Keratinocyte (primary cell): ENCODE measurements around the gene PIGO. TPM values are rescaled to one million over a fixed set of nuclear protein-coding genes. Genes with fewer than 3 reads are reported as not detected.

Experiments used
- DNase-seq: peaks from one replicate; pipeline ENCODE4 v3.0.0-alpha.2; 2011; ENCODE audit warnings: low read depth, missing footprints, low spot score
- FAIRE-seq: peaks from 2 replicates; lab custom pipeline; 2011; peaks lifted over from hg19 to GRCh38; lab: Jason Lieb, UNC
- H2AFZ ChIP-seq: 2 replicates; pipeline ENCODE4 v1.6.0; 2012; ENCODE audit warnings: low read length, control low read depth, inconsistent platforms; ENCODE audit not compliant: control insufficient read depth
- H3K27ac ChIP-seq: 2 replicates; pipeline ENCODE4 v1.5.1; 2011; ENCODE audit warnings: low read length; ENCODE audit not compliant: control insufficient read depth, insufficient read depth
- H3K27me3 ChIP-seq: 3 replicates; pipeline ENCODE4 v1.6.0; 2011; ENCODE audit warnings: low read length; ENCODE audit not compliant: control insufficient read depth, insufficient read depth; ENCODE audit errors: extremely low read depth
- H3K36me3 ChIP-seq, 2 experiments: 2 replicates in 1 of 2; 3 replicates in 1 of 2; pipeline ENCODE4 v1.5.1; 2011; ENCODE audit warnings: low read length in 2 of 2, mild to moderate bottlenecking in 1 of 2; ENCODE audit not compliant: control insufficient read depth in 2 of 2, insufficient read depth in 2 of 2; ENCODE audit errors: extremely low read depth in 1 of 2
- H3K4me1 ChIP-seq: 3 replicates; pipeline ENCODE4 v1.5.1; 2011; ENCODE audit warnings: low read length; ENCODE audit not compliant: control insufficient read depth, insufficient read depth; ENCODE audit errors: extremely low read depth
- H3K4me2 ChIP-seq: 3 replicates; pipeline ENCODE4 v1.6.0; 2011; ENCODE audit warnings: low read depth, low read length; ENCODE audit not compliant: control insufficient read depth, insufficient read depth; ENCODE audit errors: extremely low read depth
- H3K4me3 ChIP-seq, 3 experiments: fragments of 200-600 bp in 1 of 3; sonication (generic) in 1 of 3; 2 replicates in 2 of 3; 3 replicates in 1 of 3; pipeline ENCODE4 v1.5.1; 2011 to 2016; ENCODE audit warnings: low read length in 3 of 3, mild to moderate bottlenecking in 3 of 3, control low read depth in 2 of 3, inconsistent platforms in 1 of 3, low read depth in 1 of 3, mixed read lengths in 1 of 3, mixed run types in 1 of 3, moderate library complexity in 1 of 3; ENCODE audit not compliant: control insufficient read depth in 2 of 3, insufficient read depth in 2 of 3; ENCODE audit errors: extremely low read depth in 1 of 3
- H3K79me2 ChIP-seq: 2 replicates; pipeline ENCODE4 v1.6.0; 2012; ENCODE audit warnings: low read length; ENCODE audit not compliant: control insufficient read depth, insufficient read depth
- H3K9ac ChIP-seq: 3 replicates; pipeline ENCODE4 v1.6.0; 2011; ENCODE audit warnings: low read length; ENCODE audit not compliant: control insufficient read depth, insufficient read depth; ENCODE audit errors: extremely low read depth
- H3K9me1 ChIP-seq: 3 replicates; pipeline ENCODE4 v1.6.0; 2011; ENCODE audit warnings: low read length; ENCODE audit not compliant: control insufficient read depth, insufficient read depth; ENCODE audit errors: extremely low read depth
- H3K9me3 ChIP-seq: 2 replicates; pipeline ENCODE4 v1.5.1; 2012; ENCODE audit warnings: low read depth, low read length; ENCODE audit not compliant: control insufficient read depth
- H4K20me1 ChIP-seq: 3 replicates; pipeline ENCODE4 v1.6.0; 2011; ENCODE audit warnings: low read length; ENCODE audit not compliant: control insufficient read depth, insufficient read depth; ENCODE audit errors: extremely low read depth
- EZH2 ChIP-seq: IDR thresholded peaks from one replicate; pipeline ENCODE4 v1.6.1; 2012; ENCODE audit warnings: inconsistent platforms, mild to moderate bottlenecking, low read length, moderate library complexity
- dilution Hi-C: fragments of 300-500 bp; cut with MboI; formaldehyde crosslinking; loops from one replicate; pipeline ENCODE4 v1.7.0; 2020; ENCODE audit warnings: low sequenced_read_pairs; ENCODE audit not compliant: extremely low pct_ligation_motif_present
- polyA plus RNA-seq, 5 experiments: library from polyadenylated mRNA; depleted of rRNA in 3 of 5; stranded (reverse) in 3 of 5; stranded (forward) in 1 of 5; unstranded in 1 of 5; fragments of >200 nt; gene quantifications; 1 replicate in 1 of 5; 2 replicates in 3 of 5; 3 replicates in 1 of 5; pipeline versions ENCODE4 v1.2.1 to v1.2.3, GENCODE V29; 2011 to 2012; ENCODE audit warnings: missing spikeins in 2 of 5, low read depth in 1 of 5, low replicate concordance in 1 of 5
- TF ChIP-seq, protein P1 (sequence below), 3 experiments: IDR thresholded peaks in 1 of 3; conservative IDR thresholded peaks in 1 of 3; optimal IDR thresholded peaks in 1 of 3; 2 replicates in 2 of 3; 3 replicates in 1 of 3; pipeline versions ENCODE3 to v1.5.1; 2011; ENCODE audit warnings: low read length in 3 of 3, mild to moderate bottlenecking in 3 of 3, moderate library complexity in 2 of 3, control low read depth in 1 of 3, inconsistent platforms in 1 of 3; ENCODE audit not compliant: insufficient read depth in 2 of 3; ENCODE audit errors: extremely low read depth in 1 of 3

Gene PIGO
- polyA plus RNA-seq, 1 donor (not counting 4 experiments of a cell fraction or from before 2014, with no cell fraction given): 18.6 TPM

GRCh38 chr9:35108946-35109575 is 12.7 kb upstream of the PIGO start:
- no peak overlapping the region for H3K27ac ChIP-seq
- H2AFZ ChIP-seq: no peak overlapping the region
- dilution Hi-C loops: no loop called here
- no peak for FAIRE-seq
- DNase-seq: no peak
- H3K9me3 ChIP-seq: no peaks in the 10 kb centered on the region
- no peaks in the 10 kb centered on the region for H3K27me3 ChIP-seq
- H3K9ac ChIP-seq: no peak overlapping the region
- peaks cover 37% of the 10 kb centered on the region in 2 experiments for H3K36me3 ChIP-seq
- H3K79me2 ChIP-seq: peaks cover 46% of the 10 kb centered on the region
- H3K4me3 ChIP-seq: no peak overlapping the region
- H4K20me1 ChIP-seq: peaks cover 13% of the 10 kb centered on the region
- H3K4me2 ChIP-seq: no peak overlapping the region
- H3K4me1 ChIP-seq: peaks cover 32% of the 10 kb centered on the region
- H3K9me1 ChIP-seq: no peaks in the 10 kb centered on the region
- no peak for TF ChIP-seq EZH2
- TF ChIP-seq, protein P1, sequence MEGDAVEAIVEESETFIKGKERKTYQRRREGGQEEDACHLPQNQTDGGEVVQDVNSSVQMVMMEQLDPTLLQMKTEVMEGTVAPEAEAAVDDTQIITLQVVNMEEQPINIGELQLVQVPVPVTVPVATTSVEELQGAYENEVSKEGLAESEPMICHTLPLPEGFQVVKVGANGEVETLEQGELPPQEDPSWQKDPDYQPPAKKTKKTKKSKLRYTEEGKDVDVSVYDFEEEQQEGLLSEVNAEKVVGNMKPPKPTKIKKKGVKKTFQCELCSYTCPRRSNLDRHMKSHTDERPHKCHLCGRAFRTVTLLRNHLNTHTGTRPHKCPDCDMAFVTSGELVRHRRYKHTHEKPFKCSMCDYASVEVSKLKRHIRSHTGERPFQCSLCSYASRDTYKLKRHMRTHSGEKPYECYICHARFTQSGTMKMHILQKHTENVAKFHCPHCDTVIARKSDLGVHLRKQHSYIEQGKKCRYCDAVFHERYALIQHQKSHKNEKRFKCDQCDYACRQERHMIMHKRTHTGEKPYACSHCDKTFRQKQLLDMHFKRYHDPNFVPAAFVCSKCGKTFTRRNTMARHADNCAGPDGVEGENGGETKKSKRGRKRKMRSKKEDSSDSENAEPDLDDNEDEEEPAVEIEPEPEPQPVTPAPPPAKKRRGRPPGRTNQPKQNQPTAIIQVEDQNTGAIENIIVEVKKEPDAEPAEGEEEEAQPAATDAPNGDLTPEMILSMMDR (optimal IDR thresholded peaks at IDR 0.05 in 1 of 3, IDR thresholded peaks at IDR 0.05 in 1 of 3, conservative IDR thresholded peaks at IDR 0.05 in 1 of 3; ENCODE audit: extremely low read depth in 1 of 3, insufficient read depth in 2 of 3, low read length in 3 of 3): no peak

DNA sequence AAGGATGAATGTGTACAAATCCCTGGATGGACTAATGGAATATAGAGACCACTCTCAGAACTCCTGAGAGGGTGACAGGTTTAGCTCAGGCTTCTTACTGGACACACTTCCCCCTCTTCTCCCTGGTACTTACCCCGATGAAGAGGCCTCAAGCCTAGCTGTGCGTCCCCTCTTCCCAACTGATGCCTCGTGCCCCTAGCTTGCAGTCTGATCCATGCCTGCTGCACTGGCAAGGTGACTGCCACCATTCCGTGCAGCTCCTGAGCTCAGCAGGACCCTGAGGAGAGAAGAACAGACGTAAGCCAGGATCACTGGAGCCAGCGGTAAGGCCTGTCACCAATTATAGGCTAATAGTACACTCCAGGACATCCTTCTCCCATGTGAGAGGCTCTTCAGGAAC is 12.1 kb upstream of the PIGO start:
- DNase-seq (no peak), FAIRE-seq (no peak)
- no peaks in the 10 kb centered on the region for H3K9me3 ChIP-seq
- no peaks in the 10 kb centered on the region for H3K9me1 ChIP-seq
- no peak overlapping the region for H3K9ac ChIP-seq
- no peaks in the 10 kb centered on the region for H3K27me3 ChIP-seq
- H4K20me1 ChIP-seq: peaks cover 13% of the 10 kb centered on the region
- peaks cover 30% of the 10 kb centered on the region for H3K4me1 ChIP-seq
- peaks cover 37% of the 10 kb centered on the region in 2 experiments for H3K36me3 ChIP-seq
- H3K79me2 ChIP-seq: peaks cover 43% of the 10 kb centered on the region
- H3K27ac ChIP-seq: no peak overlapping the region
- no peak overlapping the region for H3K4me2 ChIP-seq
- H3K4me3 ChIP-seq: no peak overlapping the region
- no peak for TF ChIP-seq EZH2
- TF ChIP-seq, protein P1 (optimal IDR thresholded peaks at IDR 0.05 in 1 of 3, IDR thresholded peaks at IDR 0.05 in 1 of 3, conservative IDR thresholded peaks at IDR 0.05 in 1 of 3; ENCODE audit: extremely low read depth in 1 of 3, insufficient read depth in 2 of 3, low read length in 3 of 3): no peak
- dilution Hi-C loops: no loop called here
- H2AFZ ChIP-seq: no peak overlapping the region
